AG04450 (cell line): ENCODE measurements around the gene SZRD1. TPM values are rescaled to one million over a fixed set of nuclear protein-coding genes. Genes with fewer than 3 reads are reported as not detected.

Experiments
- CTCF ChIA-PET: fragments of 300-600, 350-600 bp; formaldehyde crosslinking; extraction: SDS; loops from one replicate; lab custom pipeline; 2022; ENCODE audit warnings: antibody characterized with exemption, inconsistent platforms; lab: Charles Lee
- POLR2A ChIA-PET: fragments of 350-600 bp; formaldehyde crosslinking; extraction: SDS; loops from one replicate; lab custom pipeline; 2021; ENCODE audit warnings: antibody characterized with exemption, inconsistent platforms; lab: Yijun Ruan, JAX
- DNase-seq: peaks from one replicate; pipeline ENCODE4 v3.0.0-alpha.2; 2011; ENCODE audit warnings: low read depth, low spot score
- H3K27ac ChIP-seq: one replicate; pipeline ENCODE4 v1.5.1; 2012; ENCODE audit warnings: low read depth, low read length, control low read depth
- H3K27me3 ChIP-seq: one replicate; pipeline ENCODE4 v1.6.0; 2012; ENCODE audit warnings: low read length; ENCODE audit not compliant: control insufficient read depth, insufficient read depth
- H3K4me3 ChIP-seq: 2 replicates; pipeline ENCODE4 v1.5.1; 2011; ENCODE audit warnings: mild to moderate bottlenecking, low read depth, low read length, control low read depth
- H3K9me3 ChIP-seq: 2 replicates; pipeline ENCODE4 v1.5.1; 2012; ENCODE audit warnings: low read length; ENCODE audit not compliant: control insufficient read depth, insufficient read depth
- CTCF ChIP-seq: IDR thresholded peaks from 2 replicates; pipeline ENCODE4 v1.5.1; 2011; ENCODE audit warnings: low read depth, low read length, control low read depth, inconsistent platforms
- polyA plus RNA-seq: library from polyadenylated mRNA; depleted of rRNA; stranded (reverse); fragments of >200 nt; gene quantifications from 2 replicates; pipeline ENCODE4 v1.2.3, GENCODE V29; 2011

Gene SZRD1
- polyA plus RNA-seq, 1 experiment, result 92.0 TPM

- CTCF ChIA-PET, result interaction anchor here (0.6 to 2.4 kb wide), 22 partner anchors 9 to 180 kb away, joined by 3 to 28 read pairs (median 4); no protein-coding TSS in a partner anchor
- H3K27ac ChIP-seq, result peak within 1 kb of the TSS; percentile 82
Measured at GRCh38 chr1:16440470-16441281, 73.6 kb downstream of the SZRD1 start, which contains the start of gene NECAP2. TSS of gene NECAP2 (plus strand) at chr1:16440724. CDS start at chr1:16440762, 38 bp downstream.

GRCh38 chr1:16441282-16441665, 74.2 kb downstream of the SZRD1 start:
- no peak for TF ChIP-seq CTCF
- Histone ChIP-seq H3K4me3 (peak overlapping the region; percentile 99), H3K9me3 (peaks cover 6% of the 10 kb centered on the region; the same call in 1 of the 2 replicates), H3K27me3 (no peaks in the 10 kb centered on the region), H3K27ac (peak overlapping the region; percentile 82)
- no peak for DNase-seq
- ChIA-PET POLR2A (interaction anchor here (0.7 kb wide), 1 partner anchor 65 kb away, joined by 4 read pairs; no protein-coding TSS in a partner anchor), CTCF (interaction anchor here (0.6 to 2.4 kb wide), 7 partner anchors 11 to 180 kb away, joined by 3 to 28 read pairs (median 7); no protein-coding TSS in a partner anchor)

More at GRCh38 chr1:16440470-16441281, 73.6 kb downstream of the SZRD1 start, which contains the start of gene NECAP2:
- peaks cover 6% of the 10 kb centered on the region; the same call in 1 of the 2 replicates for H3K9me3 ChIP-seq
- POLR2A ChIA-PET, result interaction anchor here (0.6 to 1.1 kb wide), 3 partner anchors 12 to 73 kb away, joined by 3 to 5 read pairs (median 3); no protein-coding TSS in a partner anchor
- DNase-seq, result peak; percentile 85
- H3K4me3 ChIP-seq, result peak within 1 kb of the TSS; percentile 99
- H3K27me3 ChIP-seq, result no peaks in the 10 kb centered on the region
- peak; percentile 72 for TF ChIP-seq CTCF

GRCh38 chr1:16442265-16442664, 75.2 kb downstream of the SZRD1 start:
- DNase-seq, result no peak
- Histone ChIP-seq H3K27me3 (no peaks in the 10 kb centered on the region), H3K27ac (no peak overlapping the region), H3K9me3 (peaks cover 6% of the 10 kb centered on the region; the same call in 1 of the 2 replicates), H3K4me3 (no peak overlapping the region)
- POLR2A ChIA-PET, result no interaction called here
- CTCF ChIA-PET, result interaction anchor here (0.6 to 1.5 kb wide), 2 partner anchors 17 to 134 kb away, joined by 4 to 6 read pairs; no protein-coding TSS in a partner anchor
- no peak for TF ChIP-seq CTCF

- no peak for TF ChIP-seq CTCF
Measured at GRCh38 chr1:16442941-16443340, 75.9 kb downstream of the SZRD1 start.

More at GRCh38 chr1:16442941-16443340, 75.9 kb downstream of the SZRD1 start:
- ChIA-PET POLR2A (no interaction called here), CTCF (no interaction called here)
- H3K4me3 ChIP-seq, result no peak overlapping the region
- no peaks in the 10 kb centered on the region for H3K27me3 ChIP-seq
- DNase-seq, result no peak
- H3K27ac ChIP-seq, result no peak overlapping the region
- H3K9me3 ChIP-seq, result peaks cover 6% of the 10 kb centered on the region; the same call in 1 of the 2 replicates
